GM23248 (cell line): Measurements from ENCODE around the gene NFIA. TPM values are rescaled to one million over a fixed set of nuclear protein-coding genes. Genes with fewer than 3 reads are reported as not detected.

Source experiments
- DNase-seq: peaks from one replicate; pipeline ENCODE4 v3.0.0-alpha.2; 2015
- H2AFZ ChIP-seq: fragments of 200-600 bp; sonication (generic); 2 replicates; pipeline ENCODE4 v1.6.1; 2016; ENCODE audit warnings: antibody characterized with exemption
- H3F3A ChIP-seq: fragments of 200-600 bp; sonication (generic); 2 replicates; pipeline ENCODE4 v1.6.1; 2016; ENCODE audit warnings: mild to moderate bottlenecking, antibody characterized with exemption, mixed run types; ENCODE audit not compliant: insufficient read depth
- H3K27ac ChIP-seq: fragments of 200-600 bp; sonication (generic); 2 replicates; pipeline ENCODE4 v1.5.1; 2016; ENCODE audit warnings: mild to moderate bottlenecking
- H3K27me3 ChIP-seq: fragments of 200-600 bp; sonication (generic); replicated peaks from 2 replicates; pipeline ENCODE4 v1.6.1; 2016; ENCODE audit warnings: mild to moderate bottlenecking; ENCODE audit not compliant: insufficient read depth
- H3K36me3 ChIP-seq: fragments of 200-600 bp; sonication (generic); 2 replicates; pipeline ENCODE4 v1.6.1; 2016; ENCODE audit warnings: low read depth, mild to moderate bottlenecking
- H3K4me1 ChIP-seq: fragments of 200-600 bp; sonication (generic); 2 replicates; pipeline ENCODE4 v1.6.1; 2016; ENCODE audit warnings: mild to moderate bottlenecking; ENCODE audit not compliant: insufficient read depth
- H3K4me2 ChIP-seq: fragments of 200-600 bp; sonication (generic); one replicate; pipeline ENCODE4 v1.6.1; 2016; ENCODE audit warnings: mild to moderate bottlenecking; ENCODE audit not compliant: unreplicated experiment
- H3K4me3 ChIP-seq: fragments of 200-600 bp; sonication (generic); 2 replicates; pipeline ENCODE4 v1.5.1; 2016; ENCODE audit warnings: mild to moderate bottlenecking
- H3K79me2 ChIP-seq: fragments of 200-600 bp; sonication (generic); 2 replicates; pipeline ENCODE4 v1.6.1; 2016; ENCODE audit warnings: mild to moderate bottlenecking; ENCODE audit not compliant: insufficient read depth
- H3K9ac ChIP-seq: fragments of 200-600 bp; sonication (generic); 2 replicates; pipeline ENCODE4 v1.6.1; 2016; ENCODE audit warnings: mild to moderate bottlenecking
- H3K9me2 ChIP-seq: fragments of 200-600 bp; sonication (generic); 2 replicates; pipeline ENCODE4 v1.6.1; 2016; ENCODE audit warnings: mixed run types, mild to moderate bottlenecking, moderate library complexity; ENCODE audit not compliant: insufficient read depth
- H3K9me3 ChIP-seq: fragments of 200-600 bp; sonication (generic); one replicate; pipeline ENCODE4 v1.6.1; 2017; ENCODE audit warnings: low read depth
- H4K20me1 ChIP-seq: fragments of 200-600 bp; sonication (generic); 2 replicates; pipeline ENCODE4 v1.6.0; 2016; ENCODE audit not compliant: insufficient read depth
- EZH2 ChIP-seq: fragments of 200-600 bp; sonication (generic); IDR thresholded peaks from 2 replicates; pipeline ENCODE4 v1.6.1; 2018; ENCODE audit warnings: antibody characterized with exemption, mild to moderate bottlenecking; ENCODE audit not compliant: insufficient read depth, poor library complexity, severe bottlenecking
- EZH2phosphoT487 ChIP-seq: fragments of 200-600 bp; sonication (generic); IDR thresholded peaks from 2 replicates; pipeline ENCODE4 v1.6.1; 2018; ENCODE audit warnings: antibody characterized with exemption, moderate library complexity, mild to moderate bottlenecking, low read depth; ENCODE audit not compliant: insufficient read depth
- WGBS, 2 experiments: methylation state at CpG; one replicate each; pipeline ENCODE4 v1.1.6; 2015 to 2017; ENCODE audit warnings: low lambda C conversion rate in 2 of 2, low coverage in 1 of 2; ENCODE audit errors: missing lambda C conversion rate in 2 of 2; 5-methylcytosine and 5-hydroxymethylcytosine counted together
- in situ Hi-C: fragments of 300-500 bp; cut with MboI; formaldehyde crosslinking; loops from 2 replicates; pipeline ENCODE4 v1.15.0; 2020
- polyA plus RNA-seq: library from polyadenylated mRNA; unstranded; fragments of >200 nt; fragmentation: Nextera tagmentation; extraction: Ambion mirVana; gene quantifications from 2 replicates; pipeline ENCODE4 v1.2.1, GENCODE V29; 2016
- total RNA-seq: library from RNA; depleted of rRNA; stranded (reverse); fragments of >200 nt; shearing (Covaris generic); gene quantifications from 2 replicates; pipeline ENCODE4 v1.2.3, GENCODE V29; 2014

NFIA gene
- total and polyA plus RNA-seq, 2 experiments from 2014 or later, result 3.4 to 8.8 TPM

DNA sequence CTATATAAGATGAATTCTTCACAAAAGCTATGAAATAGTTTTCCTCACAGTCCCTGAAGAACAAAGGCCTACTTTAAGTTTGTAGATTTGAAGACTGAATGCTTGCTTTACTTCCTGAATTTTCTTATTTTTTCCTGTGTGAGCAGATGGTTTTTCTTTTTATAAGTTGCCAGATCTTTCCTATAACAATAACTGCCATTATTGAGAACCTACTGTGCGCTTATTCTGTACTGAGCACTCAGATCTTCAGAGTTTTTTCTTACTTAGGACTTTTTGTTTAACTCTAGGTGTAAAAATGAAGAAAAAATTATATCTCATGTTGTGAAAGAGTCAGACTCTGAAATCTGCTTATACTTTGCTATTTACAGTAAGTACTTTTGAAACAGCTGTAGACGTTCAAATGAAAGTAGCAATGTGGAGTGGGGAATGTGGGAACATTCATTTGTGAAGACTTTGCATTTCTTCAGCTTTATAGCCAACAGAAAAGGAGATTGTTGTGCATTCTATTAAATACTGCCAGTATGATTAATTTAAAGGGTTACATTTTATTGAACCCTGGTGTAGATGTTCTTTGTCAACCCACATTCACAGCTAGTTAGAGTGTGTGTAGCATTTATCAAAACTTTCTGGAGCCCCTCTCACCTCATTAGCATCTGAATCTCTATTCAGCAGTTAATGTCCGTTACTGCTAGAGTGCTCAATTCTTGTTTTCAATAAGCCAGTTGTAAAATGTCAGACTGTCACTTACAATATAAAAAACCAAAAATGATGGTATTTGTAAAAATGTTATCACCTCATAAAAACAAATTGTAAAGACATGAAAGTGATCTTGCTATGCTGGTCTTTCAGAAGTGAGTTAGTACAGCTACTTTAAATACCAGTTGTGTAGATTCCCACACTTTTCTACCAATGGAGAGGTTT lies 29.0 kb downstream of the NFIA start:
- WGBS, 2 experiments, result 69 to 76% methylated on average over 3 of the region's 3 CpGs
- Histone ChIP-seq H3K4me1 (peaks cover 3% of the 10 kb centered on the region), H3K4me2 (no peak overlapping the region), H3K4me3 (no peak overlapping the region), H3K9me3 (no peaks in the 10 kb centered on the region), H4K20me1 (no peaks in the 10 kb centered on the region), H2AFZ (no peak overlapping the region), H3F3A (0 out of 2 replicates have a peak, but pooled peaks cover 3% of the 10 kb centered on the region), H3K9ac (no peak overlapping the region), H3K36me3 (no peaks in the 10 kb centered on the region), H3K27ac (no peak overlapping the region), H3K9me2 (no peaks in the 10 kb centered on the region), H3K79me2 (no peaks in the 10 kb centered on the region), H3K27me3 (no peaks in the 10 kb centered on the region)
- no peak for DNase-seq
- in situ Hi-C loops, result no loop called here
- TF ChIP-seq EZH2phosphoT487 (no peak), EZH2 (no peak)

DNA sequence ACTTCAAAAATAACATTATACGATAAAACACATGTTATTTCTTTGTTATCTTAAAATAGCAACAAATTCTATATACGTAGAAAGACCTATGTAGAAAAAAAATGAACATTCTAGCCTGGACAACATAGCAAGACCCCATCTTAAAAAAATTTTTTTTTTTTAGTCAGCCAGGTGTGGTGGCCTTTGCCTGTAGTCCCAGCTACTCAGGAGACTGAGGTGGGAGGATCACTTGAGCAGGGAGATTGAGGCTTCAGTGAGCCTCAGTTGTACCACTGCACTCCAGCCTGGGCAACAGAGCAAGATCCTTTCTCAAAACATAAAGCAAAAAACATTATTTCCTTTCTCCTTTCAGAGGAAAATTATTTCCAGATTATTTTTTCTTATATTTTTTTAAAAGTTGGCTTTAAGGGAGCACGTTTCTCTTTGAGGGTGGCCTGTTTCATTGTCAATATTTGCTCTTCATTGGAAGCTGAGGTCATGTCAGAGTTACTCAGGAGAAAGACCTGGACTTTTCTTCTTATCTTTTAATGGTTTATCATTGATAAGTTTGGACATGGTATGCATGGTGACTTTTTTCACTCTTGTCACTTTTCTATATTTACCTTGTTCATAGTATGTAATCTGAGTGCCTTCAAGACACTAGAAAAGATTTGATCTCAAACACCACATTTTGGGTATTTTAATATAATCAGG lies 32.0 kb downstream of the NFIA start:
- in situ Hi-C loops, result no loop called here
- no peaks in the 10 kb centered on the region for H3K79me2 ChIP-seq
- H3K4me1 ChIP-seq, result peaks cover 10% of the 10 kb centered on the region
- no peak overlapping the region for H2AFZ ChIP-seq
- H3K36me3 ChIP-seq, result no peaks in the 10 kb centered on the region
- H3F3A ChIP-seq, result peaks cover 8% of the 10 kb centered on the region; the same call in 1 of the 2 replicates
- no peak overlapping the region for H3K4me2 ChIP-seq
- no peak for DNase-seq
- 90 to 98% methylated on average over 3 of the region's 3 CpGs for WGBS, 2 experiments
- H3K27ac ChIP-seq, result no peak overlapping the region
- H3K9ac ChIP-seq, result no peak overlapping the region
- H3K9me2 ChIP-seq, result no peaks in the 10 kb centered on the region
- no peak for TF ChIP-seq EZH2phosphoT487
- TF ChIP-seq EZH2, result no peak
- H3K27me3 ChIP-seq, result no peaks in the 10 kb centered on the region
- H3K9me3 ChIP-seq, result no peaks in the 10 kb centered on the region
- H3K4me3 ChIP-seq, result no peak overlapping the region
- H4K20me1 ChIP-seq, result no peaks in the 10 kb centered on the region

DNA sequence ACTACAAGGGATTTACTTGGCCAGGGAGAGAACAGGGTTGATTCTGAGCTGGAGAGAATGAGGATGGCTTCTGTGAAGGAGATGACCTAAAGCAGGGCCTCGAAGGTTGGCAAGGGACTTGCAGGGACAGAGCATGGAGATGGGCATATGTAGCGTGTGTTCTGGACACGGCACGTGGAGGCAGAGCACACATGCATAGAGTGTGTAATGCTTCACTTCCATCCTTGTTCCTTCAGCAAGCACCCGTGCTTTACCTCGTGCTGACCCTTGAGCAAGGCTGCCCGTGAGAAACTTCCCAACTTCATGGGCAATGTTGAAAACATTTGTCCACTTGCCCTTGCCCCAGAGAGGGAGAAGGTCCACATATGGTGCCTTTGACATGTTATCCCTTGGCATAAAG lies 33.1 kb downstream of the NFIA start:
- H3K4me2 ChIP-seq, result no peak overlapping the region
- no peaks in the 10 kb centered on the region for H3K27me3 ChIP-seq
- H4K20me1 ChIP-seq, result no peaks in the 10 kb centered on the region
- peaks cover 8% of the 10 kb centered on the region; the same call in 1 of the 2 replicates for H3F3A ChIP-seq
- peaks cover 10% of the 10 kb centered on the region for H3K4me1 ChIP-seq
- no peaks in the 10 kb centered on the region for H3K9me2 ChIP-seq
- WGBS, 2 experiments, result 96 to 98% methylated on average over 7 of the region's 7 CpGs
- no peak overlapping the region for H3K27ac ChIP-seq
- no peaks in the 10 kb centered on the region for H3K36me3 ChIP-seq
- no peak for TF ChIP-seq EZH2
- TF ChIP-seq EZH2phosphoT487, result no peak
- DNase-seq, result no peak
- H3K9ac ChIP-seq, result no peak overlapping the region
- H3K4me3 ChIP-seq, result no peak overlapping the region
- no peak overlapping the region for H2AFZ ChIP-seq
- no peaks in the 10 kb centered on the region for H3K9me3 ChIP-seq
- H3K79me2 ChIP-seq, result no peaks in the 10 kb centered on the region
- in situ Hi-C loops, result no loop called here

DNA sequence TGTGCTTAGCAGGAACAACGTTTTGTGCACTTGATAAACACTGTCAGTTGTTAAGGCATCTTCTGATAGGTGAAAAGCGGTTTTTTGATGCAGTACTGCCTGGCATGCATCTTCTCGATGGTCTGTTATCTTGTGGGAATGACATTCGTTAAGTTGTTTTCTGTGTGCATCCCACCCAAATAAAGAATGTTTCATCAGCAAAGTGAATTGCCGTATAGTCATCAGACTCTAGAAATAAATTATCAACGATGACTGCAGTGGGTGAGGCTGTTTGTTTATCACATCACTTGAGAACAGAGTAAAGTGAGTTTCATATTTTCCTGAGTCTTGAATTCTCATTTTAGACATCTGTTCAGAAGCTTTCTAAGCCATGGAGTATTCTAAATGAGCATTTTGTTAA lies 34.1 kb downstream of the NFIA start:
- no peaks in the 10 kb centered on the region for H3K36me3 ChIP-seq
- peak overlapping the region; percentile 25 for H3K4me2 ChIP-seq
- H3K27me3 ChIP-seq, result no peaks in the 10 kb centered on the region
- peak overlapping the region; percentile 35; the same call in 1 of the 2 replicates for H3K9ac ChIP-seq
- peak; percentile 31 for DNase-seq
- peaks cover 18% of the 10 kb centered on the region for H3K4me1 ChIP-seq
- in situ Hi-C loops, result no loop called here
- H3K9me2 ChIP-seq, result no peaks in the 10 kb centered on the region
- H3F3A ChIP-seq, result peaks cover 8% of the 10 kb centered on the region; the same call in 1 of the 2 replicates
- H3K9me3 ChIP-seq, result no peaks in the 10 kb centered on the region
- peak overlapping the region; percentile 59 for H2AFZ ChIP-seq
- peak overlapping the region; percentile 29; the same call in 1 of the 2 replicates for H3K4me3 ChIP-seq
- 16 to 21% methylated on average over 6 of the region's 6 CpGs for WGBS, 2 experiments
- H3K27ac ChIP-seq, result 0 out of 2 replicates have a peak overlapping the region, but pooled peaks have one; percentile 11
- no peaks in the 10 kb centered on the region for H4K20me1 ChIP-seq
- TF ChIP-seq EZH2phosphoT487 (no peak), EZH2 (no peak)
- H3K79me2 ChIP-seq, result no peaks in the 10 kb centered on the region
